GM19035 (cell line): Measurements from ENCODE around the gene CFL2.
"Not testable (repeated sequence)": the region's sequence is repeated elsewhere in the genome, so short reads cannot be mapped to it uniquely, and the experiment has no call there.

Experiments
- ATAC-seq: cut with Tn5 transposase; IDR thresholded peaks from one replicate; pipeline ENCODE4 v1.9.1; 2021; ENCODE audit not compliant: unreplicated experiment

Gene CFL2

GRCh38 chr14:34711796-34712712 is 2.3 kb downstream of the CFL2 start:
- no peak for ATAC-seq

- ATAC-seq, result peak; percentile 33
These were observed 3.2 kb downstream of the CFL2 start for GRCh38 chr14:34711169-34711568.

GRCh38 chr14:34710744-34711143 is 3.6 kb downstream of the CFL2 start:
- no peak for ATAC-seq

GRCh38 chr14:34710006-34710405 is 4.4 kb downstream of the CFL2 start:
- no peak for ATAC-seq

- ATAC-seq, result no peak
These were observed 6.7 kb downstream of the CFL2 start for GRCh38 chr14:34707722-34708121.

GRCh38 chr14:34701808-34702207 is 12.6 kb downstream of the CFL2 start:
- no peak for ATAC-seq

GRCh38 chr14:34700622-34701130 is 13.7 kb downstream of the CFL2 start:
- ATAC-seq, result no peak

- ATAC-seq, result no peak
These were observed 14.3 kb downstream of the CFL2 start for GRCh38 chr14:34699873-34700621.

- ATAC-seq, result not testable (repeated sequence)
These were observed 20.2 kb downstream of the CFL2 start for GRCh38 chr14:34694216-34694615.

GRCh38 chr14:34693228-34693939 is 21.0 kb downstream of the CFL2 start:
- ATAC-seq, result no peak

- no peak for ATAC-seq
These were observed 21.5 kb downstream of the CFL2 start for GRCh38 chr14:34692898-34693227.

GRCh38 chr14:34692348-34692747 is 22.0 kb downstream of the CFL2 start:
- no peak for ATAC-seq

GRCh38 chr14:34691206-34691605 is 23.2 kb downstream of the CFL2 start:
- ATAC-seq, result no peak

GRCh38 chr14:34688470-34689206 is 25.8 kb downstream of the CFL2 start:
- no peak for ATAC-seq

- ATAC-seq, result no peak
These were observed 28.5 kb downstream of the CFL2 start for GRCh38 chr14:34685819-34686428.

GRCh38 chr14:34684578-34684977 is 29.8 kb downstream of the CFL2 start:
- ATAC-seq, result no peak

- ATAC-seq, result no peak
These were observed 31.5 kb downstream of the CFL2 start for GRCh38 chr14:34682787-34683321.

GRCh38 chr14:34680806-34681479 is 33.5 kb downstream of the CFL2 start:
- no peak for ATAC-seq

GRCh38 chr14:34678735-34679134 is 35.7 kb downstream of the CFL2 start:
- ATAC-seq, result no peak
